Hepatocyte (in vitro differentiated cells): ENCODE measurements around the gene NCAM1. TPM values are rescaled to one million over a fixed set of nuclear protein-coding genes. Genes with fewer than 3 reads are reported as not detected.

Source experiments
- DNase-seq: peaks from one replicate; pipeline ENCODE4 v3.0.0-alpha.2; 2016; ENCODE audit warnings: low spot score
- H2AFZ ChIP-seq: fragments of 200-600 bp; sonication (generic); 2 replicates; pipeline ENCODE4 v1.6.0; 2016; ENCODE audit warnings: antibody characterized with exemption, mild to moderate bottlenecking
- H3K27ac ChIP-seq: fragments of 200-600 bp; sonication (generic); 2 replicates; pipeline ENCODE4 v1.5.1; 2016; ENCODE audit warnings: mild to moderate bottlenecking
- H3K27me3 ChIP-seq: fragments of 200-600 bp; sonication (generic); 2 replicates; pipeline ENCODE4 v1.6.1; 2016
- H3K36me3 ChIP-seq: fragments of 200-600 bp; sonication (generic); replicated peaks from 2 replicates; pipeline ENCODE4 v1.5.1; 2016; ENCODE audit warnings: low read depth; ENCODE audit not compliant: insufficient read depth
- H3K4me1 ChIP-seq: fragments of 200-600 bp; sonication (generic); 2 replicates; pipeline ENCODE4 v1.5.1; 2016; ENCODE audit warnings: mild to moderate bottlenecking, moderate library complexity; ENCODE audit not compliant: insufficient read depth
- H3K4me2 ChIP-seq: fragments of 200-600 bp; sonication (generic); 2 replicates; pipeline ENCODE4 v1.6.0; 2016
- H3K4me3 ChIP-seq: fragments of 200-600 bp; sonication (generic); 2 replicates; pipeline ENCODE4 v1.5.1; 2016; ENCODE audit warnings: mild to moderate bottlenecking
- H3K79me2 ChIP-seq: fragments of 200-600 bp; sonication (generic); 2 replicates; pipeline ENCODE4 v1.6.0; 2017; ENCODE audit warnings: mild to moderate bottlenecking
- H3K9me2 ChIP-seq: fragments of 200-600 bp; sonication (generic); replicated peaks from 2 replicates; pipeline ENCODE4 v1.6.0; 2017; ENCODE audit warnings: mild to moderate bottlenecking; ENCODE audit not compliant: insufficient read depth
- H3K9me3 ChIP-seq: fragments of 200-600 bp; sonication (generic); 2 replicates; pipeline ENCODE4 v1.5.1; 2016; ENCODE audit warnings: low read depth, mild to moderate bottlenecking
- H4K20me1 ChIP-seq: fragments of 200-600 bp; sonication (generic); 2 replicates; pipeline ENCODE4 v1.6.0; 2016; ENCODE audit warnings: mild to moderate bottlenecking; ENCODE audit not compliant: insufficient read depth, poor library complexity, severe bottlenecking
- EZH2 ChIP-seq: fragments of 200-600 bp; sonication (generic); IDR thresholded peaks from 2 replicates; pipeline ENCODE4 v1.6.1; 2016; ENCODE audit warnings: antibody characterized with exemption, mild to moderate bottlenecking, borderline replicate concordance
- EZH2phosphoT487 ChIP-seq: fragments of 200-600 bp; sonication (generic); IDR thresholded peaks from one replicate; pipeline ENCODE4 v1.6.1; 2018; ENCODE audit warnings: antibody characterized with exemption, mild to moderate bottlenecking, low read depth, moderate library complexity; ENCODE audit not compliant: unreplicated experiment, severe bottlenecking
- WGBS: methylation state at CpG from one replicate; pipeline ENCODE4 v1.1.6; 2016; ENCODE audit warnings: low lambda C conversion rate; ENCODE audit errors: missing lambda C conversion rate; 5-methylcytosine and 5-hydroxymethylcytosine counted together
- polyA plus RNA-seq: library from polyadenylated mRNA; unstranded; fragments of >200 nt; fragmentation: Nextera tagmentation; extraction: Ambion mirVana; gene quantifications from 2 replicates; pipeline ENCODE4 v1.2.1, GENCODE V29; 2016
- total RNA-seq: library from RNA; depleted of rRNA; stranded (reverse); fragments of >200 nt; gene quantifications from 2 replicates; pipeline ENCODE4 v1.2.3, GENCODE V29; 2014
- TF ChIP-seq, protein P1 (sequence below): fragments of 200-600 bp; sonication (generic); IDR thresholded peaks from 2 replicates; pipeline ENCODE4 v1.5.1; 2016; ENCODE audit warnings: antibody characterized with exemption, mild to moderate bottlenecking; ENCODE audit not compliant: poor library complexity

NCAM1 gene
- total and polyA plus RNA-seq, 2 experiments from 2014 or later = 12.4 to 27.2 TPM

DNA sequence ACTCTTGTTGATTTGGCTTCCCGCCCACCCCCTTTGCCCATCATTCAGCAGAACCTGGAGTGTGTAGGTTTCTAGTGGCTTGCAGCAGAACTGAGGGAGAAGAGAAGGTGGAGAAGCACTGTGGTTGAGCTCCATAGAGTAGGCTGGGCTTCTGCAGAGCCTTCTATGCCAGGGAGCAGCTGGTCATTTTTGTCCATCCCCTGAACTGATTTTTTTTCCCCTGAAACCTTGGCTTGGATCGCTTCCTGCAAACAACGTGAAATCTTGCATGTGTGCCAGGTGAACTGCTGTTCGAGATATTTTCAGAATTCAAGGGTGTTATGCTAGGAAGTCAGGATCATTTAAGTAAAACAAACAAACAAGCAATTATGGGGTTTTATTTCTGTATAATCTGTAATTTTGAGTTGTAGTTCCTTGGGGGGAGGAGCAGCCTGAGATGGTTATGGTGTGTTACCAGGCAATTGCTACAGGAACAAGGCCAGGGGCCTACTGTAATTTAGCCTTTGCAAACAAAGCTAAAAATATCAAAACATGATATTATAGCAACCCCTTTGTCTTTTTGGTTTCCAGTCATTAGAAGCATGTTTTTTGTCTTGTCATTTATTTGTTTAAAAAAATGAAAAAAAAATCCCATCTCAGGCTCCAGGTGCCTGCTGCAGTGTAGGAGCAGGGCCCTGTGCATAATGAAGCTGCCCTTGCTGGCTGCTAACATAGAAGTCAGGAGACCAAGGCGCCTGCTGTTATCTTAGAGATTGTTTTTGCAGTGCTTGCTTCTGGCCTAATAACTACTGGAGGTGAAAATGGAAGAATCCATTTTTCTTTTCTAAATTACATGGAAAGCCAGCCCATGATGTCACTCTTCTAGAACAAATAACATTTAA, 200.7 kb downstream of the NCAM1 start:
- no peak for TF ChIP-seq EZH2phosphoT487
- TF ChIP-seq, protein P1, sequence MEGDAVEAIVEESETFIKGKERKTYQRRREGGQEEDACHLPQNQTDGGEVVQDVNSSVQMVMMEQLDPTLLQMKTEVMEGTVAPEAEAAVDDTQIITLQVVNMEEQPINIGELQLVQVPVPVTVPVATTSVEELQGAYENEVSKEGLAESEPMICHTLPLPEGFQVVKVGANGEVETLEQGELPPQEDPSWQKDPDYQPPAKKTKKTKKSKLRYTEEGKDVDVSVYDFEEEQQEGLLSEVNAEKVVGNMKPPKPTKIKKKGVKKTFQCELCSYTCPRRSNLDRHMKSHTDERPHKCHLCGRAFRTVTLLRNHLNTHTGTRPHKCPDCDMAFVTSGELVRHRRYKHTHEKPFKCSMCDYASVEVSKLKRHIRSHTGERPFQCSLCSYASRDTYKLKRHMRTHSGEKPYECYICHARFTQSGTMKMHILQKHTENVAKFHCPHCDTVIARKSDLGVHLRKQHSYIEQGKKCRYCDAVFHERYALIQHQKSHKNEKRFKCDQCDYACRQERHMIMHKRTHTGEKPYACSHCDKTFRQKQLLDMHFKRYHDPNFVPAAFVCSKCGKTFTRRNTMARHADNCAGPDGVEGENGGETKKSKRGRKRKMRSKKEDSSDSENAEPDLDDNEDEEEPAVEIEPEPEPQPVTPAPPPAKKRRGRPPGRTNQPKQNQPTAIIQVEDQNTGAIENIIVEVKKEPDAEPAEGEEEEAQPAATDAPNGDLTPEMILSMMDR = no peak
- TF ChIP-seq EZH2 = no peak
- Histone ChIP-seq H3K9me3 (no peaks in the 10 kb centered on the region), H3K36me3 (no peaks in the 10 kb centered on the region), H2AFZ (no peak overlapping the region), H3K27me3 (no peaks in the 10 kb centered on the region), H3K4me2 (no peak overlapping the region), H3K4me3 (no peak overlapping the region), H3K9me2 (no peaks in the 10 kb centered on the region), H3K4me1 (peaks cover 28% of the 10 kb centered on the region), H3K79me2 (no peaks in the 10 kb centered on the region), H4K20me1 (no peaks in the 10 kb centered on the region), H3K27ac (peak overlapping the region; percentile 39)
- no peak for DNase-seq
- 79% methylated on average over 5 of the region's 5 CpGs for WGBS

DNA sequence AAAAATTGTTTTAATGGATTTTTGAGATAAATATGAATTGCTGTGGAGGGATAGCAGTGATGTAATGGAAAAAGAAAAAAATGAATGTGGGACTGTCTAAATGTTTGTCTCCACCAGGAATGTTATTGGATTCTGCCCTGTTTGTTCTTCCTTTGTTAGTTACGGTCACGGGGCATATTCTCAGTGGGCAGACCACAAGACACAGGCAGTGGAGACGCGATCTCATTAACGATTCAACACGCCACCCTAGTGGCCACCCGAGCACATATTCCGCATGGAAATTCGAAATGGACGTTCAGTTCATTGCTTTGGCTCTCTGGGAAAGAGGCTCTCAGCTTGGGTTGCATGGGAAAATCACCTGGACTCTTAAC, 201.4 kb downstream of the NCAM1 start:
- H3K36me3 ChIP-seq = no peaks in the 10 kb centered on the region
- H3K27me3 ChIP-seq = no peaks in the 10 kb centered on the region
- H3K4me2 ChIP-seq = no peak overlapping the region
- DNase-seq = no peak
- peak overlapping the region; percentile 26 for H3K27ac ChIP-seq
- peaks cover 28% of the 10 kb centered on the region for H3K4me1 ChIP-seq
- H3K9me3 ChIP-seq = no peaks in the 10 kb centered on the region
- H3K4me3 ChIP-seq = no peak overlapping the region
- no peak overlapping the region for H2AFZ ChIP-seq
- H3K79me2 ChIP-seq = no peaks in the 10 kb centered on the region
- no peaks in the 10 kb centered on the region for H3K9me2 ChIP-seq
- WGBS = 82% methylated on average over 10 of the region's 10 CpGs
- no peaks in the 10 kb centered on the region for H4K20me1 ChIP-seq
- TF ChIP-seq EZH2 (no peak), EZH2phosphoT487 (no peak)
- TF ChIP-seq, protein P1 = no peak

DNA sequence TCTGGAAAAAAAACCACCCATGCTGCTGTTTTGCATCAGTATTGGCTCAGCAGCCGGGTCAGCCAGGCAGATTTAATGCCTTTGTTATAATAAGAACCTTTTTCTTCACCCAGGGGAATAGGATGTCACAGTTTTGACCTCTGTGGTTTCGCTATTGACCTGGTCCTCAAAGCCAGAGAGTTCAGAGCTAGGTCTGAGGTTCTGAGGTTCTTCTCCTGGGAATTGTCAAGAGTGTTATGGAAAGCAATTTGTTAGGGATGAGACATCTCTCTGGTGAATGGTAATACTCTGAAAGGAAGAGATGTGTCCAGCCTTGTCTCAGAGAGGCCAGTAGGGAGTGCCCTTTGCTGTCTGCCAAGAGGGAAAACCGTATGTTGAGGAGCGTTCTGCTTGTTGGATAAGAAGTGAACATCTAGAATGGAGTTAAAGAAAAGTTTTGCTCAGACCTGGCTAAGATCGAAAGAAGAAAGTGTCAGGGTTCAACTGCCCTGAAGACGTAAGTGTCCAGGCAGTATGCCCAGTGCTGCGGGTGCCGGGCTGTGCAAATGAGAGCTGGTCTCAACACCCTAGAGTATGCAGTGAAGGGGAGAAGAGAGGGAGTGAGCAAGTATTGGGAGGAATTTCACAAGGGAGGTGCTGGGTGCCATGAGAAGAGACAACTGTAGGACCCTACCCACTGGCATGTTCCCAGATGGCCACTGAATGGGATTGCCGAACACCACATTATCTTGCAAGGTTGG, 202.2 kb downstream of the NCAM1 start:
- WGBS = 89% methylated on average over 9 of the region's 9 CpGs
- Histone ChIP-seq H3K36me3 (no peaks in the 10 kb centered on the region), H3K4me1 (peaks cover 28% of the 10 kb centered on the region), H3K9me3 (no peaks in the 10 kb centered on the region), H3K27me3 (no peaks in the 10 kb centered on the region), H3K9me2 (no peaks in the 10 kb centered on the region), H2AFZ (no peak overlapping the region), H3K4me3 (no peak overlapping the region), H3K27ac (no peak overlapping the region), H3K79me2 (no peaks in the 10 kb centered on the region), H3K4me2 (no peak overlapping the region), H4K20me1 (no peaks in the 10 kb centered on the region)
- no peak for DNase-seq
- TF ChIP-seq EZH2phosphoT487 = no peak
- TF ChIP-seq, protein P1 = peak; percentile 13
